SK-MEL-5 (cell line): ENCODE data around the gene BCL2. TPM values are rescaled to one million over a fixed set of nuclear protein-coding genes. Genes with fewer than 3 reads are reported as not detected.

Experiments used
- DNase-seq: peaks from one replicate; pipeline ENCODE4 v3.0.0-alpha.2; 2016; ENCODE audit warnings: low read depth, low spot score
- in situ Hi-C: cut with HindIII; loops from 2 replicates; pipeline ENCODE4 v1.10.0; 2016; ENCODE audit warnings: low sequenced_read_pairs, high pct_unique_total_duplicates, low pct_unique_long_range_greater_than_20kb
- total RNA-seq: library from RNA; depleted of rRNA; stranded (reverse); fragments of >200 nt; shearing (Covaris generic); gene quantifications from 2 replicates; pipeline ENCODE4 v1.2.3, GENCODE V29; 2014

Gene BCL2
- total RNA-seq, 1 experiment from 2014 or later: 9.2 TPM

DNA sequence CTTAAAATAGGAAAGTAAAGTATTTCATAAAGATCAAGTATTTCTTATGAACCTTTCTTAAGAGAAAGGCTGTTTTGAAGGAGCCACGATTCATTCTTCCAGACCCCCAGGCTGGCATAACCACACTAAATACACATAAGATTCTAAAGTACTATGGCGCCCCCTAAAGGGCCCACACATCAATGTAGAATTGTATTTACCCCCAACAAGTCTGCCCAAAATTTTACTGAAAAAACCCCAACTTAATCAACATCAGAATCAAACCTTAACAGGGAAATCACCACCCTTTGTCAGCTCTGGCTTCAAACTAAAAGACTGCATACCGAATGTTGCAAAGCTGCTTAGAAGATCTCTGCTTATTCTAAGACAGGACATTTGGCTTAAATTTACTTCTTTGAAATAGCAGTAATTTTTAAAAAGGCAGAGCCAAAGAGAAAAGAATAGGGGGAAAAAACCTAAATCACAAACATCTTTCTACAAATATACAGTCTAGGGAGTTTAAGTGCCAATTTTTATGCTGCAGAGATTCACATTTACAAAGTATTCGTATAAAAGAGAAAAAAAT, 20.4 kb upstream of the BCL2 start:
- in situ Hi-C loops: loop anchor here (25.0 kb wide), 1 partner anchor 328 kb away; no protein-coding TSS in a partner anchor

GRCh38 chr18:63336366-63337099, 17.0 kb upstream of the BCL2 start:
- in situ Hi-C loops: loop anchor here (25.0 kb wide), 1 partner anchor 324 kb away; no protein-coding TSS in a partner anchor
- peak; percentile 95 for DNase-seq

More for the DNA sequence above, 20.4 kb upstream of the BCL2 start:
- peak; percentile 72 for DNase-seq

- in situ Hi-C loops: loop anchor here (25.0 kb wide), 1 partner anchor 319 kb away; no protein-coding TSS in a partner anchor
- no peak for DNase-seq
These were observed 11.5 kb upstream of the BCL2 start for GRCh38 chr18:63331105-63331504.

DNA sequence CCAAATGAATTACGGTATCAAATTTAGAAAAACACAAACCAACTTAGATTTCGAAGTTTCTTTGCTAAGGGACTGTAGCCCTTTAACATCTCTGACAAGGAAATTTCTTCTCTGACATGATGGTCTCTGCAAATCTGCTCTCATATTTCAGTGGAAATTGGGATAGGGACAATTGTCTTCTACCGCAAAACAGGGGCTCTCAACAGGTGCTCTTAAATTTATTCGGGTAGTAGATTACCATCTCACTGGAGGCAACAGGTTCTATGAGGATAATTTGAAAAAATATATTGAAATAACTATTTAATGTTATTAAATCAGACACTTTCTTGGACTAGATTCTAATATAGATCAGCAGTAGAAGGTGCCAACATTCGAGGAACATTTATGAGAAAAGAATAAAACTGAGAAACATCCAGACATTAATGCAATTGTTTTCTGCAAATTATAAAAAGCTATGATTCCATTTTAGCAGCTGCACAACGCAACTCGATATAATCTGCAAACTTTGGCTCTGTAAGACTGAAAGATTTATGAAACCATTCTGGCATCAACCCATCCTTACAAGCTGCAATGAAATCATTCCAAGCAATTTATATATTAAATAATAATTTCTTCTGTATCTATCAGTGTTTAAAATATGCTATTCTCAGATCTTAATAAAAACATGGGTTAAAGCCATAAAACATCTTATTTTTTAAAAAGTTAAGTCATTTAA, 10.0 kb upstream of the BCL2 start:
- DNase-seq: no peak
- in situ Hi-C loops: loop anchor here (25.0 kb wide), 1 partner anchor 317 kb away; no protein-coding TSS in a partner anchor

- in situ Hi-C loops: loop anchor here (25.0 kb wide), 1 partner anchor 314 kb away; no protein-coding TSS in a partner anchor
- no peak for DNase-seq
These were observed 6.4 kb upstream of the BCL2 start for GRCh38 chr18:63326011-63326410.

DNA sequence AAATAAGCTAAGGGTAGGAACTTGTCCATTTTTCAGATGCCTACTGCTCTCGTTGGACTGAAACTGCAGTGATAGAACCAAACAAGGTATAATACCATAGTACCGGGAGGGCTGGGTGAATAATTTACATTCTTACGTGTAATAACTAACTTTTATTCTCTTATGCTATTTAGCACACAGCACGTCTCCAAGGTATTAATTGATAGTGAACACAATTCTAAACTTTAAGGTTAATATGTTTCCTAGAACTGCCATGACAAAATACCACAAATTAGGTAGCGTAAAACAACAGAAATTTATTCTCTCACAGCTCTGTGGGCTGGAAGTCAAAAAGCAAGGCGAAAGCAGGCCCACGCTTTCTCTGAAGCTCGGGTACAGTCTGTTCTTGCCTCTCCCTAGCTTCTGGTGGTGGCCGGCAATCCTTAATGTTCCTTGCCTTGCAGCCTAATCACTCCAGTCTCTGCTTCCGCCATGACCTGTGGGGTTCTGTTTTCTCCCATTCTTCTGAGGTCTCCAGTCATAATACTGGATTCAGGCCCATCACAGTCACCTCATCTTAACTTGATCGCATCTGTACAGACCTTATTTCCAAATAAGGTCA, 5.6 kb upstream of the BCL2 start:
- DNase-seq: no peak
- in situ Hi-C loops: loop anchor here (25.0 kb wide), 1 partner anchor 313 kb away; no protein-coding TSS in a partner anchor

- in situ Hi-C loops: no loop called here
- peak; percentile 84 for DNase-seq
These were observed 3.5 kb upstream of the BCL2 start for GRCh38 chr18:63322908-63323634.

DNA sequence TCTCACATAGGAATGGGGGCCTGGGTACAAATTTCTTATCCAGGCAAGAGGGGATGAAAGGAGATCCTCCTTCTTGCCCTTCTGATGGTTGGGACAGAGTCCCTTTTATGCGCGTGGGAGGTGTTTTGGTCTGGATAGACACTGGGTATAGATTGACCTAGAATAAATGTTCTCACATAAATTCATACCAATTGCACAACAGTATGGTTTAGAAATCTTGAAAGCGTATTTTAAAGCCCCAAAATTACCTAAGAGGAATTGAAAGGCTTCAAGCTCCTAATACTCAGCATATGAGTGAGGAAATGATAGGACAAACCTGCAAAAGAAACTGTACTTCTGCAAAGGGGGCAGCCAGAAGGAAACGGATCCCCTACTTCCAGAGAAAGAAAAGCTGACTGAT, 2.6 kb upstream of the BCL2 start:
- in situ Hi-C loops: no loop called here
- peak; percentile 13 for DNase-seq

DNA sequence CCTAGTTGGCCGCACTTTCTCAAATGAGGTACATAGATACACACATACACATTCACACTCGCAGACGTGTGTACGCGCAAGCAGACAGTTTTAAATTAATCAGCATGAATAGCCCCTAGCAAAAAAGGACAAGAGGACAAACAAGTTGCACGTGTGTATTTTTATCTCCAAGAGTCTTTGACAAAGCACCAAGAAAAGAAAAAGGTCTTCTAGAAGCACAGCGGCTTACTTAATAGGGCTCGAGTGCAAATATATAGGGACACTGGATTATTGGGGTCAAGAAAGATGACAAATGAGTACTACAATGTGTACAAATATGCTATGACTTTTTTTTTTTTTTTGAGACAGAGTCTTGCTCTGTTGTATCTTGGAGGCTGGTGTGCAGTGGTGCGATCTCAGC, 1.7 kb upstream of the BCL2 start:
- in situ Hi-C loops: no loop called here
- no peak for DNase-seq

DNA sequence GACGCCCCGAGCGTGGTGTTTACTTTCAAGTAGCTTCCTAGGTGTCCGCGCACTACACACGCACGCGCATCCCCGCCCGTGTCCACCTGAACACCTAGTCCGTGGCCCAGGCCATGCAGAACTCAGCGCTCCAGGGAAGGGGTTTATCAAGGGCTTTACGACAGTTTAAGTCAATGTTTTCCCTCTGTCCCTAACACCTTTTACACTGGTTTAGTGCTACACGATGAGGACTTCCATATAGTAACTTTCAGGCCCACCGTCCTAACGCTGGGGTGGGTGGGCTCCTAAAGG, 1.4 kb upstream of the BCL2 start:
- in situ Hi-C loops: no loop called here
- DNase-seq: no peak

DNA sequence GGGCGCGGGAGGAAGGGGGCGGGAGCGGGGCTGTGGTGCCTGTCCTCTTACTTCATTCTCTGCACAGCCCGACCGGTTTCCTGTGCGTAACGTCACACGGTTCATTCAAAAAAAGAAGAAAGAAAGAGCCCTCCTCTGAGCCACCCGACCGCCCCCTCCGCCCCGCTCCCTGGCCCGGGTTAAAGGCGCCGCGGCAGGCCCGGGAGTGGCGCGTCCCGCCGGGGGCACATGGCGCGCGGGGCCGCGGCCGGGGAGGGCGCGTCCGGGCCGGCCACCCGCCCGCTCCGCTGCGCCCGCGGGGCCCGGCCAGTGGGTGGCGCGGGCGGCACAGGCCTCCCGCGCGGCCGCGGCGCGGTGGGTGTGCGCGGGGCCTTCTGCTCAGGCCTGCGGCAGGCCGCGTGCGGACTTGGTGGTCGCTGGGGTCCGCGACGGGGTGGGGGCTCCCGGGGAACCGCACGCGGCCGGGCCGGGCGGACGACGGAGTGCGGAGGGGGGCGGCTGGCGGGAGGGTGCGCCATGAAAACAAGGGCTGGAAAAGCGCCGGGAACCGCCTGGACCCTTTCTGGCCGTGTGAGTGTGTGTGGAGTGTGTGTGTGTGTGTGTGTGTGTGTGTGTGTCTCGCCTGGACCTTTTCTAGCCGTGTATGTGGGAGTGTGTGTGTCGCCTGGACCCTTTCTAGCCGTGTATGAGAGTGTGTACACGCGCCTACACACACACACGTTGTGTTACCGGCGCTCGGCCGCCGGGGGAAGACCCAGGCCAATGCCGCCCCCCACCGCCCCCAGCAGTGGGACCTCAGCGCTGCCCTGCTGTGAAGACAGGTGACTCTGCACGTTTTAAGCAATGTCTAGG, 780 bp upstream of the BCL2 start:
- in situ Hi-C loops: no loop called here
- peak; percentile 82 for DNase-seq

DNA sequence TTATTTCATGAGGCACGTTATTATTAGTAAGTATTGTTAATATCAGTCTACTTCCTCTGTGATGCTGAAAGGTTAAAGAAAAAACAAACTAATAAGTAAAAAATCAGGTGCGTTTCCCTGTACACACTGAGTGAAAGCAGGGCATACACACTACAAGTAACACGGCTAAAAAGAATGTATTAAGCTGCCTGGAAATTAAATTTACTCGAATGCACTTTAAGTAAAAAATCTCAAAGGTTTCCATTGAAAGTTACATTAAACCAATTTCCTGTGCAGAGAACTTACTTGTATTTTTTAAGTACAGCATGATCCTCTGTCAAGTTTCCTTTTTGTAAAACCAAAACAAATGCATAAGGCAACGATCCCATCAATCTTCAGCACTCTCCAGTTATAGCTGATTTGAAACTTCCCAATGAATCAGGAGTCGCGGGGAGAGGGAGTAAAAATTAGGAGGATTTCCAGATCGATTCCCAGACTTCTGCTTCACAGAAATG, 633 bp downstream of the BCL2 start:
- in situ Hi-C loops: no loop called here
- no peak for DNase-seq

DNA sequence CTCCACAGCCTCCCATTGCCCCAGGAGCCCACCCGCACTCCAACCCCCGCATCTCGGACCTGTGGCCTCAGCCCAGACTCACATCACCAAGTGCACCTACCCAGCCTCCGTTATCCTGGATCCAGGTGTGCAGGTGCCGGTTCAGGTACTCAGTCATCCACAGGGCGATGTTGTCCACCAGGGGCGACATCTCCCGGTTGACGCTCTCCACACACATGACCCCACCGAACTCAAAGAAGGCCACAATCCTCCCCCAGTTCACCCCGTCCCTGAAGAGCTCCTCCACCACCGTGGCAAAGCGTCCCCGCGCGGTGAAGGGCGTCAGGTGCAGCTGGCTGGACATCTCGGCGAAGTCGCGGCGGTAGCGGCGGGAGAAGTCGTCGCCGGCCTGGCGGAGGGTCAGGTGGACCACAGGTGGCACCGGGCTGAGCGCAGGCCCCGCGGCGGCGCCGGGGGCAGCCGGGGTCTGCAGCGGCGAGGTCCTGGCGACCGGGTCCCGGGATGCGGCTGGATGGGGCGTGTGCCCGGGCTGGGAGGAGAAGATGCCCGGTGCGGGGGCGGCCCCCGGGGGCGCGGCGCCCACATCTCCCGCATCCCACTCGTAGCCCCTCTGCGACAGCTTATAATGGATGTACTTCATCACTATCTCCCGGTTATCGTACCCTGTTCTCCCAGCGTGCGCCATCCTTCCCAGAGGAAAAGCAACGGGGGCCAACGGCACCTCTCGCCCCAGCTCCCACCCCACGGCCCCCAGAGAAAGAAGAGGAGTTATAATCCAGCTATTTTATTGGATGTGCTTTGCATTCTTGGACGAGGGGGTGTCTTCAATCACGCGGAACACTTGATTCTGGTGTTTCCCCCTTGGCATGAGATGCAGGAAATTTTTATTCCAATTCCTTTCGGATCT, 1.3 kb downstream of the BCL2 start:
- DNase-seq: peak; percentile 46
- in situ Hi-C loops: no loop called here

DNA sequence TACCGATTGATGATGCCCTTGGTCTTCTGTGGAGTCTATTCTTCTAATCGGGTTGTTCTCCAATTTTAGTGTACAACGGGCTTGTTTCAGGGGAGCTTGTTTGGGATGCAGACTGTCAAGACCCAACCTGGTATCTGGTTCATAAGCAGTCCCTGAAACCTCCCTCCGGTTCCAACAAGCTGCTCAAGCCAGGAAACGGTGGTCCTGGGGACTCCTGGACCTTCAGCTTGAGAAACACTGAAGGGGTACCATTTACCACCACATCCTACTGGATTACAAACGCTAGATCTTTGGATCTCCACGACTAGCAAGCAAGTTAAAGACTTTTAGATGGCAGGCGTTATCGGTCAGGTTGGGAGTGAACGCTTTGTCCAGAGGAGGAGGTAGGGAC, 2.0 kb downstream of the BCL2 start:
- in situ Hi-C loops: no loop called here
- DNase-seq: no peak

DNA sequence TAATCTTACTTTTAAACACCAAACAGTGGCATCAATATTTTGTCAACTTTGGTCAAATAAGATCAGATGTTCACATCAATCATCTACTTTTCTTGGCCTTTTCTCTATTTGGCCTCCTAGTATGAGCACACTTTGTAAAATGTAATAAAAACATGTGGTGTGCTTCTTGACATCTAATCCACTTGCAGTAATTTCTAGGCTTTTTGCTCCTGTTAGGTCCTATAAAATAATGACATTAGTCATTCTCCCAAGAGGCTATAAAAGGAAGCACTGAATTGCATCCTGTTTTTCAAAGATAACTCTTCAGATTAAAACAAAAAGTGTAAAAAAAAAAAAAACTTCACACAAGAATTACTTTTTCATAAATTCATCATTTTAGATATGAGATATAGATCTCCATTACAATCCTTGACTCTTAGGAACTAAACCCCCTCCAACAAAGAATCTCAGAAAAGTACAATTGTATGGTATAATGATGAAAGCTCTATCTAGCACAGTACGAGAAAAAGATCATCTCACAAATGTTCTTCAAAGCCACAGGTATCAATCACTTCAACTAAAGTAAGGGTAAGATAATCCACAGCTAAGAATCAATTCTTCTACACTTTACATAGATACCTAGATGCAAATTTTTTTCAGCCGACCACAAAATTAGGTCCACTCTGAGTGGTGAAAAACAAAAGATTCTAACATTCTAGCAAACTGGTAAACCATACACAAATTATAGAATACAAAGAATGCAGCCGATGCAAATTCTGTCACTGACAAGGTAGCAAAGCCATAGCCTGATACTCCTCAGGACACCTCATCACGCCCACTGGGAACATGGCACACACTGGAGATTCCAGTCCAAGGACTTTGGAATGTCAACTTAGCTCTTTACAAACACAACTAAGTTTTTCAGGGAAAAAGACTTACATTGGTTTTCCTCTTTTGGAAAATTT, 2.7 kb downstream of the BCL2 start:
- no peak for DNase-seq
- in situ Hi-C loops: no loop called here
